AG09309 (cell line): ENCODE data around the gene GPT2.

ENCODE experiments used
- DNase-seq: peaks from one replicate; pipeline ENCODE4 v3.0.0-alpha.2; 2010; ENCODE audit warnings: low read depth
- H3K4me3 ChIP-seq: 2 replicates; pipeline ENCODE4 v1.5.1; 2011; ENCODE audit warnings: mild to moderate bottlenecking, low read depth, low read length, moderate library complexity; ENCODE audit not compliant: control insufficient read depth
- CTCF ChIP-seq: IDR thresholded peaks from 2 replicates; pipeline ENCODE4 v1.5.1; 2011; ENCODE audit warnings: mild to moderate bottlenecking, low read depth, low read length, inconsistent platforms; ENCODE audit not compliant: insufficient read depth, control insufficient read depth; ENCODE audit errors: missing control alignments

GPT2 gene

GRCh38 chr16:46950009-46950408 lies 65.8 kb downstream of the GPT2 start:
- DNase-seq: no peak
- no peak for TF ChIP-seq CTCF
- H3K4me3 ChIP-seq: no peak overlapping the region

- H3K4me3 ChIP-seq: no peak overlapping the region
- DNase-seq: no peak
- no peak for TF ChIP-seq CTCF
These were observed 70.4 kb downstream of the GPT2 start for GRCh38 chr16:46954562-46954961.

- no peak overlapping the region for H3K4me3 ChIP-seq
- no peak for TF ChIP-seq CTCF
- DNase-seq: no peak
These were observed 77.5 kb downstream of the GPT2 start for GRCh38 chr16:46961373-46962353.

GRCh38 chr16:46962629-46963028 lies 78.5 kb downstream of the GPT2 start:
- no peak for DNase-seq
- TF ChIP-seq CTCF: no peak
- no peak overlapping the region for H3K4me3 ChIP-seq

GRCh38 chr16:46968063-46968435 lies 83.9 kb downstream of the GPT2 start:
- TF ChIP-seq CTCF: no peak
- H3K4me3 ChIP-seq: no peak overlapping the region
- DNase-seq: no peak

GRCh38 chr16:46970089-46970488 lies 85.9 kb downstream of the GPT2 start:
- no peak for DNase-seq
- no peak for TF ChIP-seq CTCF
- H3K4me3 ChIP-seq: no peak overlapping the region
